Measurements from ENCODE around the gene SLC34A1.

Gene SLC34A1

GRCh38 chr5:177362610-177363507 is 21.4 kb upstream of the SLC34A1 start:
- Histone ChIP-seq H3K27ac (no peak overlapping the region), H3K4me3 (peak overlapping the region; percentile 74), H3K9me3 (ENCODE audit: low read depth, low read length) (no peaks in the 10 kb centered on the region), H3K9ac (ENCODE audit: insufficient read length) (no peak overlapping the region), H3K36me3 (ENCODE audit: insufficient read depth, low read length) (no peaks in the 10 kb centered on the region)
- DNase-seq (ENCODE audit: low read depth, low spot score) = no peak
- peak; percentile 40; the same call in 1 of the 2 replicates for TF ChIP-seq POLR2AphosphoS5 (IDR thresholded peaks at IDR 0.05; ENCODE audit: borderline replicate concordance, low read depth, low read length)
- no peak for TF ChIP-seq EZH2 (IDR thresholded peaks at IDR 0.05)
- TF ChIP-seq FOXP2 (optimal IDR thresholded peaks at IDR 0.05; ENCODE audit: control extremely low read depth, extremely low read length, insufficient read depth) = no peak

GRCh38 chr5:177363565-177363964 is 20.7 kb upstream of the SLC34A1 start:
- Histone ChIP-seq H3K27ac (no peak overlapping the region), H3K9me3 (ENCODE audit: low read depth, low read length) (no peaks in the 10 kb centered on the region), H3K4me3 (peak overlapping the region; percentile 74), H3K36me3 (ENCODE audit: insufficient read depth, low read length) (no peaks in the 10 kb centered on the region), H3K9ac (ENCODE audit: insufficient read length) (no peak overlapping the region)
- TF ChIP-seq POLR2AphosphoS5 (IDR thresholded peaks at IDR 0.05; ENCODE audit: borderline replicate concordance, low read depth, low read length) = no peak
- TF ChIP-seq EZH2 (IDR thresholded peaks at IDR 0.05) = no peak
- no peak for TF ChIP-seq FOXP2 (optimal IDR thresholded peaks at IDR 0.05; ENCODE audit: control extremely low read depth, extremely low read length, insufficient read depth)
- DNase-seq (ENCODE audit: low read depth, low spot score) = no peak

- Histone ChIP-seq H3K9ac (ENCODE audit: insufficient read length) (no peak overlapping the region), H3K4me3 (no peak overlapping the region), H3K27ac (no peak overlapping the region), H3K36me3 (ENCODE audit: insufficient read depth, low read length) (no peaks in the 10 kb centered on the region), H3K9me3 (ENCODE audit: low read depth, low read length) (no peaks in the 10 kb centered on the region)
- no peak for DNase-seq (ENCODE audit: low read depth, low spot score)
- TF ChIP-seq EZH2 (IDR thresholded peaks at IDR 0.05) (no peak), FOXP2 (optimal IDR thresholded peaks at IDR 0.05; ENCODE audit: control extremely low read depth, extremely low read length, insufficient read depth) (no peak), POLR2AphosphoS5 (IDR thresholded peaks at IDR 0.05; ENCODE audit: borderline replicate concordance, low read depth, low read length) (no peak)
These were observed 19.9 kb upstream of the SLC34A1 start for GRCh38 chr5:177364159-177364962.

- no peak overlapping the region for H3K4me3 ChIP-seq
- H3K9ac ChIP-seq (ENCODE audit: insufficient read length) = no peak overlapping the region
- peak overlapping the region; percentile 42; the same call in 1 of the 2 replicates for H3K27ac ChIP-seq
- H3K36me3 ChIP-seq (ENCODE audit: insufficient read depth, low read length) = no peaks in the 10 kb centered on the region
- no peak for DNase-seq (ENCODE audit: low read depth, low spot score)
- no peaks in the 10 kb centered on the region for H3K9me3 ChIP-seq (ENCODE audit: low read depth, low read length)
- no peak for TF ChIP-seq FOXP2 (optimal IDR thresholded peaks at IDR 0.05; ENCODE audit: control extremely low read depth, extremely low read length, insufficient read depth)
- TF ChIP-seq POLR2AphosphoS5 (IDR thresholded peaks at IDR 0.05; ENCODE audit: borderline replicate concordance, low read depth, low read length) = no peak
- no peak for TF ChIP-seq EZH2 (IDR thresholded peaks at IDR 0.05)
These were observed 18.2 kb upstream of the SLC34A1 start for GRCh38 chr5:177365845-177366527.

- Histone ChIP-seq H3K4me3 (0 out of 2 replicates have a peak overlapping the region, but pooled peaks have one; percentile 30), H3K27ac (peak overlapping the region; percentile 42; the same call in 1 of the 2 replicates), H3K36me3 (ENCODE audit: insufficient read depth, low read length) (no peaks in the 10 kb centered on the region), H3K9ac (ENCODE audit: insufficient read length) (peak overlapping the region; percentile 41), H3K9me3 (ENCODE audit: low read depth, low read length) (no peaks in the 10 kb centered on the region)
- no peak for DNase-seq (ENCODE audit: low read depth, low spot score)
- TF ChIP-seq POLR2AphosphoS5 (IDR thresholded peaks at IDR 0.05; ENCODE audit: borderline replicate concordance, low read depth, low read length) (no peak), EZH2 (IDR thresholded peaks at IDR 0.05) (no peak), FOXP2 (optimal IDR thresholded peaks at IDR 0.05; ENCODE audit: control extremely low read depth, extremely low read length, insufficient read depth) (no peak)
These were observed 17.5 kb upstream of the SLC34A1 start for GRCh38 chr5:177366528-177367322.

- Histone ChIP-seq H3K4me3 (no peak overlapping the region), H3K9ac (ENCODE audit: insufficient read length) (no peak overlapping the region)
- DNase-seq (ENCODE audit: low read depth, low spot score) = no peak
These were observed 16.8 kb upstream of the SLC34A1 start for GRCh38 chr5:177367323-177367848.

More at GRCh38 chr5:177367323-177367848, 16.8 kb upstream of the SLC34A1 start:
- H3K9me3 ChIP-seq (ENCODE audit: low read depth, low read length) = no peaks in the 10 kb centered on the region
- H3K27ac ChIP-seq = no peak overlapping the region
- no peak for TF ChIP-seq POLR2AphosphoS5 (IDR thresholded peaks at IDR 0.05; ENCODE audit: borderline replicate concordance, low read depth, low read length)
- no peak for TF ChIP-seq FOXP2 (optimal IDR thresholded peaks at IDR 0.05; ENCODE audit: control extremely low read depth, extremely low read length, insufficient read depth)
- no peak for TF ChIP-seq EZH2 (IDR thresholded peaks at IDR 0.05)
- no peaks in the 10 kb centered on the region for H3K36me3 ChIP-seq (ENCODE audit: insufficient read depth, low read length)
